ENCODE results near the gene CLEC9A.

DNA sequence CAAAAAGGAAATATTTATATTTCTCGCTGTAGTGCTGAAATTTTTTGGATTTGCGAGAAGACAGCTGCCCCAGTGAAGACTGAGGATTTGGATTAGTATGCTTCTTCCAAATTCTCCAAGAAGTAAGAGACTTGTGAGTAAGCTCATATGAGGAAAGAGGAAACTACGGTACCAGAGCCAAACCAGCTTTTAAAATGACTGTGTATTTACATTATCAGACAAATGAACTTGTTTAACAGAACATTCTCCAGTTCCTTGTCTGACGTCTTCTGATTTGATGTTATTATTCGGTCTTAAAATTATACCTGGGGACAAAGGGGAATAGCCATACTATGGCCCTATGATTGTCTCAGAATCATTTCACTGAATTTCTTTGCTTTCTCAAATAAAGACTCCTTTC is 12.1 kb upstream of the CLEC9A start:
- TF ChIP-seq TOX (CRISPR knock-in tag; IDR thresholded peaks at IDR 0.05; ENCODE audit: borderline replicate concordance) (no peak), ZC3H10 (CRISPR knock-in tag; IDR thresholded peaks at IDR 0.05) (no peak), RARB (CRISPR knock-in tag; IDR thresholded peaks at IDR 0.05) (no peak), ZFP30 (CRISPR knock-in tag; IDR thresholded peaks at IDR 0.05) (no peak), PPARA (CRISPR knock-in tag; IDR thresholded peaks at IDR 0.05; ENCODE audit: borderline replicate concordance) (no peak), ZFP3 (CRISPR knock-in tag; IDR thresholded peaks at IDR 0.05) (no peak), ARNTL (CRISPR knock-in tag; IDR thresholded peaks at IDR 0.05; ENCODE audit: borderline replicate concordance, low read depth) (no peak), ESRRG (CRISPR knock-in tag; IDR thresholded peaks at IDR 0.05) (no peak)
- TF ChIP-seq, protein P1, sequence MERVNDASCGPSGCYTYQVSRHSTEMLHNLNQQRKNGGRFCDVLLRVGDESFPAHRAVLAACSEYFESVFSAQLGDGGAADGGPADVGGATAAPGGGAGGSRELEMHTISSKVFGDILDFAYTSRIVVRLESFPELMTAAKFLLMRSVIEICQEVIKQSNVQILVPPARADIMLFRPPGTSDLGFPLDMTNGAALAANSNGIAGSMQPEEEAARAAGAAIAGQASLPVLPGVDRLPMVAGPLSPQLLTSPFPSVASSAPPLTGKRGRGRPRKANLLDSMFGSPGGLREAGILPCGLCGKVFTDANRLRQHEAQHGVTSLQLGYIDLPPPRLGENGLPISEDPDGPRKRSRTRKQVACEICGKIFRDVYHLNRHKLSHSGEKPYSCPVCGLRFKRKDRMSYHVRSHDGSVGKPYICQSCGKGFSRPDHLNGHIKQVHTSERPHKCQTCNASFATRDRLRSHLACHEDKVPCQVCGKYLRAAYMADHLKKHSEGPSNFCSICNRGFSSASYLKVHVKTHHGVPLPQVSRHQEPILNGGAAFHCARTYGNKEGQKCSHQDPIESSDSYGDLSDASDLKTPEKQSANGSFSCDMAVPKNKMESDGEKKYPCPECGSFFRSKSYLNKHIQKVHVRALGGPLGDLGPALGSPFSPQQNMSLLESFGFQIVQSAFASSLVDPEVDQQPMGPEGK (CRISPR knock-in tag; IDR thresholded peaks at IDR 0.05; ENCODE audit: borderline replicate concordance), result no peak
- TF ChIP-seq, protein P2, sequence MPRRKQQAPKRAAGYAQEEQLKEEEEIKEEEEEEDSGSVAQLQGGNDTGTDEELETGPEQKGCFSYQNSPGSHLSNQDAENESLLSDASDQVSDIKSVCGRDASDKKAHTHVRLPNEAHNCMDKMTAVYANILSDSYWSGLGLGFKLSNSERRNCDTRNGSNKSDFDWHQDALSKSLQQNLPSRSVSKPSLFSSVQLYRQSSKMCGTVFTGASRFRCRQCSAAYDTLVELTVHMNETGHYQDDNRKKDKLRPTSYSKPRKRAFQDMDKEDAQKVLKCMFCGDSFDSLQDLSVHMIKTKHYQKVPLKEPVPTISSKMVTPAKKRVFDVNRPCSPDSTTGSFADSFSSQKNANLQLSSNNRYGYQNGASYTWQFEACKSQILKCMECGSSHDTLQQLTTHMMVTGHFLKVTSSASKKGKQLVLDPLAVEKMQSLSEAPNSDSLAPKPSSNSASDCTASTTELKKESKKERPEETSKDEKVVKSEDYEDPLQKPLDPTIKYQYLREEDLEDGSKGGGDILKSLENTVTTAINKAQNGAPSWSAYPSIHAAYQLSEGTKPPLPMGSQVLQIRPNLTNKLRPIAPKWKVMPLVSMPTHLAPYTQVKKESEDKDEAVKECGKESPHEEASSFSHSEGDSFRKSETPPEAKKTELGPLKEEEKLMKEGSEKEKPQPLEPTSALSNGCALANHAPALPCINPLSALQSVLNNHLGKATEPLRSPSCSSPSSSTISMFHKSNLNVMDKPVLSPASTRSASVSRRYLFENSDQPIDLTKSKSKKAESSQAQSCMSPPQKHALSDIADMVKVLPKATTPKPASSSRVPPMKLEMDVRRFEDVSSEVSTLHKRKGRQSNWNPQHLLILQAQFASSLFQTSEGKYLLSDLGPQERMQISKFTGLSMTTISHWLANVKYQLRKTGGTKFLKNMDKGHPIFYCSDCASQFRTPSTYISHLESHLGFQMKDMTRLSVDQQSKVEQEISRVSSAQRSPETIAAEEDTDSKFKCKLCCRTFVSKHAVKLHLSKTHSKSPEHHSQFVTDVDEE (CRISPR knock-in tag; IDR thresholded peaks at IDR 0.05), result no peak
